NT2/D1 (cell line): Measurements from ENCODE around the gene SCAF8.
"Not testable (repeated sequence)": the region's sequence is repeated elsewhere in the genome, so short reads cannot be mapped to it uniquely, and the experiment has no call there.

Experiments used
- DNase-seq: peaks from one replicate; pipeline ENCODE4 v3.0.0-alpha.2; 2011; ENCODE audit warnings: low read depth, low spot score
- H3K27me3 ChIP-seq: 2 replicates; pipeline ENCODE4 v1.6.0; 2011; ENCODE audit warnings: mild to moderate bottlenecking; ENCODE audit not compliant: insufficient read length, insufficient read depth
- H3K36me3 ChIP-seq: 2 replicates; pipeline ENCODE4 v1.6.1; 2011; ENCODE audit warnings: mild to moderate bottlenecking, low read length, mixed read lengths; ENCODE audit not compliant: insufficient read depth, insufficient read length
- H3K4me1 ChIP-seq: 2 replicates; pipeline ENCODE4 v1.5.1; 2011; ENCODE audit not compliant: insufficient read depth, insufficient read length
- H3K4me3 ChIP-seq: 2 replicates; pipeline ENCODE4 v1.5.1; 2011; ENCODE audit warnings: low read depth; ENCODE audit not compliant: insufficient read length
- H3K9ac ChIP-seq: 2 replicates; pipeline ENCODE4 v1.6.0; 2011; ENCODE audit warnings: low read depth; ENCODE audit not compliant: insufficient read length
- H3K9me3 ChIP-seq: 2 replicates; pipeline ENCODE4 v1.5.1; 2011; ENCODE audit warnings: mild to moderate bottlenecking, low read length; ENCODE audit not compliant: insufficient read depth
- SUZ12 ChIP-seq: IDR thresholded peaks from 2 replicates; pipeline ENCODE4 v1.6.1; 2011; ENCODE audit not compliant: insufficient read length, insufficient read depth; ENCODE audit errors: extremely low read depth
- YY1 ChIP-seq: IDR thresholded peaks from 2 replicates; pipeline ENCODE4 v1.6.1; 2011; ENCODE audit not compliant: insufficient read length, insufficient read depth
- ZNF274 ChIP-seq: IDR thresholded peaks from 2 replicates; pipeline ENCODE4 v1.6.1; 2011; ENCODE audit warnings: mild to moderate bottlenecking, low read depth, low read length

The SCAF8 gene

GRCh38 chr6:154766288-154766687 is 33.1 kb downstream of the SCAF8 start:
- Histone ChIP-seq H3K9ac (no peak overlapping the region), H3K4me1 (no peaks in the 10 kb centered on the region), H3K9me3 (no peaks in the 10 kb centered on the region), H3K36me3 (no peaks in the 10 kb centered on the region), H3K4me3 (no peak overlapping the region), H3K27me3 (no peaks in the 10 kb centered on the region)
- no peak for TF ChIP-seq YY1
- no peak for TF ChIP-seq SUZ12
- TF ChIP-seq ZNF274, result no peak
- no peak for DNase-seq

DNA sequence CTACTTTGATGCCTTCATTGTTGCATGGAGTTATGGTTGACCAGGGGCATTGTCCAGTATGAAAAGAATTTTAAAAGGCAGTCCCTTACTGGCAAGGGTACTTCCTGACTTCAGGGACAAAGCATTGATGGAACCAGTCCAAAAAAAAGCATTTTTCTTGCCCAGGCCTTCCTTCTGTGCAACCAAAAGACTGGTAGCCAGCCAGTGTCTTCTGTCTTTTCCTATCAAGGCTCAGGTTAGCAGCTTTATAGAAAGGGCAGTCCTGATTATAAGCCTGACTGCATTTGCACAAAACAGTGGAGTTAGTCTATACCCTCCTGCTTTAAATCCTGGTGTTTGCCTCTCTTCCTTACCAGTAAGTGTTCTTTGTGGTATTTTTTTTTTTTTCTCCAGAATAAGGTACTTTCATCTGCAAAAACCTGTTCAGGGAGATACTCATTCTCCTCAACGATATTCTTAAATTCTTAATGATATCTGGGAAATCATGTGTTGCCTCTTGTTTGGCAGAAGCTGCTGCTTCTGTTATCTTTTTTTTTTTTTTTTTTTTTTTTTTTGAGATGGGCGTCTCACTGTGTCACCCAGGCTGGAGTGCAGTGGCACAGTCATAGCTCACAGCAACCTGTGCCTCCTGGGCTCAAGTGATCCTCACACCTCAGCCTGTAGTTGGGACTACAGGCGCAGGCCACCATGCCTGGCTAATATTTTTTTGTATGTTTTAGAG is 33.9 kb downstream of the SCAF8 start:
- Histone ChIP-seq H3K36me3 (no peaks in the 10 kb centered on the region), H3K4me3 (no peak overlapping the region), H3K9ac (no peak overlapping the region), H3K27me3 (no peaks in the 10 kb centered on the region), H3K4me1 (no peaks in the 10 kb centered on the region), H3K9me3 (no peaks in the 10 kb centered on the region)
- no peak for TF ChIP-seq ZNF274
- TF ChIP-seq YY1, result no peak
- no peak for TF ChIP-seq SUZ12
- DNase-seq, result no peak

DNA sequence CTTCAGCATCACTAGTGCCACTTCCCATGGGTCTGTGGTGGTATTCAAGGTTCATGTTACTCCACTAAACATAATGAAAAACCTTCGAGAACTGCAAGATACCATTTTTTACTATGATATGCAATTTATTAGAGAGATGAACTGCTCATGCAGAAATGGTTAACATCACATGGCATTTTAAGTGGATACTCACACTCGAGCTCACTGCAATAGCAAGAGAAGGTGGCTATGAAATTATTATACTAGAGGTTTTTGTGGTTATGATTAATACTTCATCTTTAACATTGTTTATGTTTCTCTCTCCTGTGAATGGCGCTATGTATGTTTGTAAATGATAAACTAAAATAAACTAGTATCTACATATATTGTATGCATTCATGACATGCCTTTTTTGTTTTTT is 35.1 kb downstream of the SCAF8 start:
- DNase-seq, result no peak
- no peaks in the 10 kb centered on the region for H3K4me1 ChIP-seq
- H3K9ac ChIP-seq, result no peak overlapping the region
- TF ChIP-seq YY1 (no peak), ZNF274 (no peak), SUZ12 (no peak)
- H3K36me3 ChIP-seq, result no peaks in the 10 kb centered on the region
- H3K27me3 ChIP-seq, result no peaks in the 10 kb centered on the region
- H3K9me3 ChIP-seq, result no peaks in the 10 kb centered on the region
- no peak overlapping the region for H3K4me3 ChIP-seq

DNA sequence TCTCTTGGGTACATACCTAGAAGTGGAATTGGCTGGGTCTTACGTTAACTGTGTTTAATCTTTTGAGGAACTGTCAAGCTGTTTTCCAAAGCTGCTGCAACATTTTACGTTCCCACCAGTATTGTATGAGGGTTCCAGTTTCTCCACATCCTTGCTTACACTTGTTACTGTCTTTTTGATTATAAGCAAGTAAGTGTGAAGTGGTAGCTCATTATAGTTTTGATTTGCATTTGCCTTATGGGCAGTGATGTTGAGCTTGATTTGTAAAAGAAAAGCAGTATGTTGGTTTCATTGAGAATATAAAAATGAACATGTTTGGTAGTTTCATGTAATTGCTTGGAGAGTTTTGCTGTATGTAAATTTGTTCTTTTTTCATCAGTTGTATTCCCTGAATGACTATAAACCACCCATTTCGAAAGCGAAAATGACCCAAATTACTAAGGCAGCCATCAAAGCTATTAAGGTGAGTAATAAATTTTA is 40.4 kb downstream of the SCAF8 start:
- Histone ChIP-seq H3K36me3 (no peaks in the 10 kb centered on the region), H3K4me3 (no peak overlapping the region), H3K4me1 (no peaks in the 10 kb centered on the region), H3K27me3 (no peaks in the 10 kb centered on the region), H3K9me3 (no peaks in the 10 kb centered on the region), H3K9ac (no peak overlapping the region)
- DNase-seq, result no peak
- TF ChIP-seq SUZ12, result no peak
- TF ChIP-seq YY1, result no peak
- no peak for TF ChIP-seq ZNF274

GRCh38 chr6:154779157-154779556 is 45.9 kb downstream of the SCAF8 start:
- not testable (repeated sequence) for H3K27me3 ChIP-seq, H3K9me3 ChIP-seq, DNase-seq, H3K4me3 ChIP-seq, H3K4me1 ChIP-seq, H3K9ac ChIP-seq, H3K36me3 ChIP-seq

DNA sequence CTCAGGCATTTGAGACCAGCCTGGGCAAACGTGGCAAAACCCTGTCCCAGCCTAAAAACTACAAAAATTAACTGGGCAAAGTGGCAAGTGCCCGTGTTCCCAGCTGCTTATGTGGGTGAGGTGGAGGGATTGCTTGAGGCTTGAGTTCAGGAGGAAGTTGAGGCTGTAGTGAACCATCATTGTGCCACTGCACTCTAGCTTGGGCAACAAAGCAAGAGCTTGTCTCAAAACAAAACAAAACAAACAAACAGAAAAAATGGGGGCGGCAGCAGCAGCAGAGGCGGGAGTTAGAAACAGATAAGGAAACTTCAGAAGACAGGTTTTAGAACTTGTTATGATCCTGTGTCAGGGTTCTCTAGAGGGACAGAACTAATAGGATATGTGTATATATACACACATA is 49.0 kb downstream of the SCAF8 start:
- peaks cover 5% of the 10 kb centered on the region for H3K36me3 ChIP-seq
- DNase-seq, result no peak
- no peak overlapping the region for H3K9ac ChIP-seq
- no peaks in the 10 kb centered on the region for H3K4me1 ChIP-seq
- TF ChIP-seq YY1, result no peak
- no peak for TF ChIP-seq ZNF274
- TF ChIP-seq SUZ12, result no peak
- H3K27me3 ChIP-seq, result no peaks in the 10 kb centered on the region
- H3K9me3 ChIP-seq, result no peaks in the 10 kb centered on the region
- H3K4me3 ChIP-seq, result no peak overlapping the region

DNA sequence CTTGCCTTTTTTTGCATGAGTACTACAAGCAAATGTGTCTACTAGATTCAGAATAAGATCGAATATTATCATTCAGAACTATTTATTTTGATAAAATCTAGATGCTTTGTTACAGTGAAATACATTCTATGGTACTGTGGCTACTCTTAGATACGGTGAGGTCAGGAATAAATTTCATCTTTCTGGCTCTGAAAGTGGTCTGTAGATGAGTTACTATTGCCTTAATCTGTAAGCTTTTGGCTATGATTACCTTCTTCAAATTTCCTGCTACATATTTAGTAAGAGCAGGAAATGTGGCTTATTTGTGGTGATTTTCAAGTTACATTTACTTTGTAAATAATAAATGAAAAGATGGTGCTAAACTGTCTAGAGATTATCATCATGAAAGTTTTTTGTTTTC is 50.0 kb downstream of the SCAF8 start:
- no peak overlapping the region for H3K9ac ChIP-seq
- no peaks in the 10 kb centered on the region for H3K9me3 ChIP-seq
- no peaks in the 10 kb centered on the region for H3K4me1 ChIP-seq
- no peak overlapping the region for H3K4me3 ChIP-seq
- TF ChIP-seq YY1 (no peak), ZNF274 (no peak), SUZ12 (no peak)
- DNase-seq, result no peak
- H3K36me3 ChIP-seq, result peaks cover 9% of the 10 kb centered on the region
- no peaks in the 10 kb centered on the region for H3K27me3 ChIP-seq
